ENCODE data around the gene MAN2A1. TPM values are rescaled to one million over a fixed set of nuclear protein-coding genes. Genes with fewer than 3 reads are reported as not detected.

The MAN2A1 gene
- polyA plus RNA-seq, 1 experiment: 55.8 TPM

GRCh38 chr5:109911731-109912130 lies 222.0 kb downstream of the MAN2A1 start:
- POLR2A ChIA-PET: no interaction called here
- CTCF ChIA-PET: no interaction called here
- H3K27ac ChIP-seq (ENCODE audit: low read depth, low read length): no peak overlapping the region
- no peaks in the 10 kb centered on the region for H3K27me3 ChIP-seq (ENCODE audit: control insufficient read depth, insufficient read depth, low read length)
- no peak overlapping the region for H3K4me3 ChIP-seq (ENCODE audit: low read depth, low read length)
- DNase-seq (ENCODE audit: low read depth, low spot score): no peak
- no peaks in the 10 kb centered on the region for H3K9me3 ChIP-seq (ENCODE audit: control insufficient read depth, insufficient read depth, low read length)
- TF ChIP-seq CTCF (IDR thresholded peaks at IDR 0.05; ENCODE audit: low read depth, low read length): no peak

- no peak for DNase-seq (ENCODE audit: low read depth, low spot score)
- H3K27me3 ChIP-seq (ENCODE audit: control insufficient read depth, insufficient read depth, low read length): no peaks in the 10 kb centered on the region
- H3K9me3 ChIP-seq (ENCODE audit: control insufficient read depth, insufficient read depth, low read length): no peaks in the 10 kb centered on the region
- no peak overlapping the region for H3K27ac ChIP-seq (ENCODE audit: low read depth, low read length)
- no peak for TF ChIP-seq CTCF (IDR thresholded peaks at IDR 0.05; ENCODE audit: low read depth, low read length)
- POLR2A ChIA-PET: no interaction called here
- CTCF ChIA-PET: no interaction called here
- no peak overlapping the region for H3K4me3 ChIP-seq (ENCODE audit: low read depth, low read length)
Observed at GRCh38 chr5:109914906-109915305, 225.2 kb downstream of the MAN2A1 start.

- DNase-seq (ENCODE audit: low read depth, low spot score): no peak
- H3K27me3 ChIP-seq (ENCODE audit: control insufficient read depth, insufficient read depth, low read length): no peaks in the 10 kb centered on the region
- ChIA-PET POLR2A (no interaction called here), CTCF (no interaction called here)
- no peak overlapping the region for H3K4me3 ChIP-seq (ENCODE audit: low read depth, low read length)
- H3K27ac ChIP-seq (ENCODE audit: low read depth, low read length): no peak overlapping the region
- no peak for TF ChIP-seq CTCF (IDR thresholded peaks at IDR 0.05; ENCODE audit: low read depth, low read length)
- H3K9me3 ChIP-seq (ENCODE audit: control insufficient read depth, insufficient read depth, low read length): no peaks in the 10 kb centered on the region
Observed at GRCh38 chr5:109916481-109917153, 226.9 kb downstream of the MAN2A1 start.

All from AG04450 (cell line).